ENCODE data around the gene PCYT1A.

GRCh38 chr3:196225763-196226364 lies 61.7 kb downstream of the PCYT1A start:
- TF ChIP-seq CTCF (IDR thresholded peaks at IDR 0.05; ENCODE audit: extremely low read depth in 1 of 2, insufficient read depth in 1 of 2, low read depth in 1 of 2, low read length in 2 of 2), result no peak
- TF ChIP-seq MYC (IDR thresholded peaks at IDR 0.05; ENCODE audit: low read depth, low read length), result no peak
